Liver (tissue), 9 donors: ENCODE measurements around the gene DYNLT2. TPM values are rescaled to one million over a fixed set of nuclear protein-coding genes. Genes with fewer than 3 reads are reported as not detected.
A peak's percentile ranks its signal among the peaks of the same experiment; 100 is the strongest.

Experiments
- DNase-seq: peaks from one replicate; pipeline ENCODE4 v3.0.0-alpha.2; 2017; ENCODE audit warnings: low spot score
- H3K27ac ChIP-seq, 2 donors: one replicate each; pipeline ENCODE4 v1.7.0; 2013; ENCODE audit warnings: inconsistent platforms in 2 of 2, low read length in 2 of 2, control low read depth in 1 of 2, low read depth in 1 of 2, mild to moderate bottlenecking in 1 of 2
- H3K27me3 ChIP-seq, 4 donors: one replicate each; pipeline versions ENCODE4 v1.6.1 to v1.7.0; 2013; ENCODE audit warnings: low read length in 3 of 4, inconsistent platforms in 1 of 4, mild to moderate bottlenecking in 1 of 4, moderate library complexity in 1 of 4; ENCODE audit not compliant: control insufficient read depth in 4 of 4, insufficient read depth in 4 of 4
- H3K36me3 ChIP-seq, 4 donors: one replicate each; pipeline versions ENCODE4 v1.6.1 to v1.7.0; 2013; ENCODE audit warnings: low read length in 3 of 4, mild to moderate bottlenecking in 3 of 4, low read depth in 1 of 4, moderate library complexity in 1 of 4; ENCODE audit not compliant: control insufficient read depth in 4 of 4, insufficient read depth in 3 of 4
- H3K4me1 ChIP-seq, 4 donors: one replicate each; pipeline versions ENCODE4 v1.6.1 to v1.7.0; 2013; ENCODE audit warnings: low read length in 3 of 4, mild to moderate bottlenecking in 3 of 4, moderate library complexity in 1 of 4; ENCODE audit not compliant: control insufficient read depth in 4 of 4, insufficient read depth in 4 of 4
- H3K4me3 ChIP-seq, 3 donors: one replicate each; pipeline versions ENCODE4 v1.6.1 to v1.7.0; 2013; ENCODE audit warnings: low read length in 3 of 3, control low read depth in 1 of 3, low read depth in 1 of 3, mild to moderate bottlenecking in 1 of 3
- H3K9ac ChIP-seq, 2 donors: one replicate each; pipeline ENCODE4 v1.7.0; 2013; ENCODE audit warnings: low read length in 2 of 2, mild to moderate bottlenecking in 2 of 2, moderate library complexity in 2 of 2, control low read depth in 1 of 2, low read depth in 1 of 2
- H3K9me3 ChIP-seq, 4 donors: one replicate each; pipeline versions ENCODE4 v1.6.1 to v1.7.0; 2013; ENCODE audit warnings: low read length in 3 of 4; ENCODE audit not compliant: control insufficient read depth in 4 of 4
- CTCF ChIP-seq: fragments of 150-350 bp; IDR thresholded peaks from 2 replicates; pipeline ENCODE4 v1.5.1; 2017; ENCODE audit warnings: improper control_type of control experiment, low read depth, low read length; ENCODE audit not compliant: missing input control
- EGR1 ChIP-seq, 2 donors: IDR thresholded peaks; 2 replicates each; pipeline ENCODE4 v1.6.1; 2016 to 2018; ENCODE audit warnings: antibody characterized with exemption in 2 of 2, low read depth in 2 of 2
- FOXA1 ChIP-seq: IDR thresholded peaks from 2 replicates; pipeline ENCODE4 v1.6.1; 2016; ENCODE audit warnings: antibody characterized with exemption
- FOXA2 ChIP-seq: IDR thresholded peaks from 2 replicates; pipeline ENCODE4 v1.6.1; 2016; ENCODE audit warnings: antibody characterized with exemption
- GABPA ChIP-seq, 2 donors: IDR thresholded peaks in 1 of 2; conservative IDR thresholded peaks in 1 of 2; 2 replicates each; pipeline ENCODE4 v1.6.1; 2016; ENCODE audit warnings: antibody characterized with exemption in 2 of 2, mild to moderate bottlenecking in 1 of 2, moderate library complexity in 1 of 2
- HNF4A ChIP-seq, 2 donors: conservative IDR thresholded peaks; 2 replicates each; pipeline ENCODE4 v1.6.1; 2016; ENCODE audit warnings: antibody characterized with exemption in 2 of 2, mild to moderate bottlenecking in 2 of 2
- HNF4G ChIP-seq: IDR thresholded peaks from 2 replicates; pipeline ENCODE4 v1.6.1; 2016; ENCODE audit warnings: antibody characterized with exemption
- JUND ChIP-seq, 2 donors: IDR thresholded peaks; 2 replicates each; pipeline ENCODE4 v1.6.1; 2016; ENCODE audit warnings: antibody characterized with exemption in 2 of 2
- MAX ChIP-seq: IDR thresholded peaks from 2 replicates; pipeline ENCODE4 v1.6.1; 2016; ENCODE audit warnings: antibody characterized with exemption
- NR2F2 ChIP-seq: IDR thresholded peaks from 2 replicates; pipeline ENCODE4 v1.6.1; 2016; ENCODE audit warnings: antibody characterized with exemption
- RAD21 ChIP-seq, 2 donors: IDR thresholded peaks; 2 replicates each; pipeline ENCODE4 v1.6.1; 2016; ENCODE audit warnings: antibody characterized with exemption in 2 of 2, mild to moderate bottlenecking in 2 of 2
- REST ChIP-seq: IDR thresholded peaks from 2 replicates; pipeline ENCODE4 v1.6.1; 2016; ENCODE audit warnings: antibody characterized with exemption, mild to moderate bottlenecking
- RXRA ChIP-seq, 2 donors: IDR thresholded peaks; 2 replicates each; pipeline ENCODE4 v1.6.1; 2017 to 2018; ENCODE audit warnings: antibody characterized with exemption in 2 of 2, mild to moderate bottlenecking in 1 of 2
- SP1 ChIP-seq: IDR thresholded peaks from 2 replicates; pipeline ENCODE4 v1.6.1; 2018; ENCODE audit warnings: antibody characterized with exemption, mild to moderate bottlenecking
- TAF1 ChIP-seq: conservative IDR thresholded peaks from 2 replicates; pipeline ENCODE4 v1.6.1; 2016; ENCODE audit warnings: antibody characterized with exemption, mild to moderate bottlenecking
- YY1 ChIP-seq: IDR thresholded peaks from 2 replicates; pipeline ENCODE4 v1.6.1; 2016; ENCODE audit warnings: antibody characterized with exemption, mild to moderate bottlenecking
- WGBS: extraction: QIAGEN DNeasy Blood & Tissue Kit; methylation state at CpG from one replicate; pipeline ENCODE4 v1.1.7; 2013; 5-methylcytosine and 5-hydroxymethylcytosine counted together
- polyA plus RNA-seq, 2 donors: library from polyadenylated mRNA; stranded (reverse) in 1 of 2; unstranded in 1 of 2; fragments of 200-250 nt in 1 of 2; fragments of >200 nt in 1 of 2; fragmentation: Nextera tagmentation in 1 of 2; extraction: Ambion mirVana in 1 of 2; gene quantifications; one replicate each; pipeline versions ENCODE4 v1.2.1 to v1.2.3, GENCODE V29; 2013 to 2015
- total RNA-seq, 2 donors: library from RNA; depleted of rRNA; stranded (reverse); fragments of >200 nt; gene quantifications; one replicate each; pipeline ENCODE4 v1.2.3, GENCODE V29; 2014
- TF ChIP-seq, protein P1 (sequence below): IDR thresholded peaks from 2 replicates; pipeline ENCODE4 v1.6.1; 2016; ENCODE audit warnings: antibody characterized with exemption
- TF ChIP-seq, protein P2 (sequence below): IDR thresholded peaks from 2 replicates; pipeline ENCODE4 v1.6.1; 2016; ENCODE audit warnings: antibody characterized with exemption
- donor health status: healthy.
- donor health status: healthy.
- donor health status: healthy.
- donor health status: healthy.
- donor health status: healthy.

DYNLT2 gene
- total and polyA plus RNA-seq, 4 donors: 0.37 to 2.3 (median 1.2) TPM

DNA sequence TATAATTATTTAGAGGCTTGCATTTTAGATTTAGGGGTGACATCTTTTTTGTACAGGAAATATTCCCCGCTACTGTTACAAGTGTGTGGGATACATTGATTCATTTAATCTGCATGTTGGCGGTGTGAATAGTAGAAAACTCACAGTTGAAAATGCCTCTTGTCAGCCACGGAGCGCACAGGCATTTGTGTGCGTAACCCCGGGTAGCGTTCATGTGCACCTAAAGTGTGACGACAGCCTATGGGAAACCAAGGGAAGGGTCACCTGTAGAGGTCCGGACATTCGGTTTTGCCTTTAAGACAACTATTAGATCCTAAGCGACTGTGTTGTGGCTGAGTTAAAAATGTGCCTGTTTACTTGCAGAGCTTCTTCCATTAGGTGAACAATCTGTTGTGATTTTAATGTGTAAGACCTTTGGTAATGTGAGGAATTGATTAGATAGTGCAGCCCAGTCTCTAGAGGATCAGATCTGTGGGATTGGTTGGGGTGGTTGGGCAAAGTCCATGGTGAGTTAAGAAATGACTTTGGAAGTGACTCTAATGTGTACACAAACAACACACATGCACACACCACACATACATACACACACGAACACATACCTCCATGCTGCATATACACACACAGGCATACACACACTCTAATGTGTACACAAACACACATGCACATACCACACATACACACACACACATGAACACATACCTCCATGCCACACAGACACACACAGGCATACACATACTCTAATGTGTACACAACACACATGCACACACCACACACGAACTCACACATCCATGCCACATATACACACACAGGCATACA lies 15.8 kb upstream of the DYNLT2 start:
- Histone ChIP-seq H3K9me3 (no peaks in the 10 kb centered on the region), H3K4me1 (peaks cover 0 to 48% (median 31%) of the 10 kb centered on the region in 4 donors), H3K27ac (peak overlapping the region; percentile 75 to 81), H3K27me3 (no peaks in the 10 kb centered on the region), H3K9ac (peak overlapping the region; percentile 6 to 56), H3K4me3 (no peak overlapping the region), H3K36me3 (peaks cover 4 to 8% (median 6%) of the 10 kb centered on the region in 4 donors)
- DNase-seq: no peak
- WGBS: 40% methylated on average over 13 of the region's 13 CpGs
- TF ChIP-seq SP1 (peak; percentile 99), MAX (no peak), REST (peak; percentile 21), RXRA (IDR thresholded peaks at IDR 0.05) (peak; percentile 78 to 81), HNF4G (peak; percentile 85), NR2F2 (no peak), GABPA (IDR thresholded peaks at IDR 0.05 in 1 of 2, conservative IDR thresholded peaks at IDR 0.05 in 1 of 2) (no peak), EGR1 (IDR thresholded peaks at IDR 0.05; ENCODE audit: low read depth in 2 of 2) (no peak), JUND (IDR thresholded peaks at IDR 0.05) (peak in 1 of 2 donors; percentile 69), RAD21 (IDR thresholded peaks at IDR 0.05) (peak in 1 of 2 donors; percentile 19), FOXA2 (peak; percentile 20), FOXA1 (no peak), TAF1 (peak; percentile 54), CTCF (no peak), YY1 (no peak), HNF4A (conservative IDR thresholded peaks at IDR 0.05) (peak; percentile 93 to 95)
- TF ChIP-seq, protein P1, sequence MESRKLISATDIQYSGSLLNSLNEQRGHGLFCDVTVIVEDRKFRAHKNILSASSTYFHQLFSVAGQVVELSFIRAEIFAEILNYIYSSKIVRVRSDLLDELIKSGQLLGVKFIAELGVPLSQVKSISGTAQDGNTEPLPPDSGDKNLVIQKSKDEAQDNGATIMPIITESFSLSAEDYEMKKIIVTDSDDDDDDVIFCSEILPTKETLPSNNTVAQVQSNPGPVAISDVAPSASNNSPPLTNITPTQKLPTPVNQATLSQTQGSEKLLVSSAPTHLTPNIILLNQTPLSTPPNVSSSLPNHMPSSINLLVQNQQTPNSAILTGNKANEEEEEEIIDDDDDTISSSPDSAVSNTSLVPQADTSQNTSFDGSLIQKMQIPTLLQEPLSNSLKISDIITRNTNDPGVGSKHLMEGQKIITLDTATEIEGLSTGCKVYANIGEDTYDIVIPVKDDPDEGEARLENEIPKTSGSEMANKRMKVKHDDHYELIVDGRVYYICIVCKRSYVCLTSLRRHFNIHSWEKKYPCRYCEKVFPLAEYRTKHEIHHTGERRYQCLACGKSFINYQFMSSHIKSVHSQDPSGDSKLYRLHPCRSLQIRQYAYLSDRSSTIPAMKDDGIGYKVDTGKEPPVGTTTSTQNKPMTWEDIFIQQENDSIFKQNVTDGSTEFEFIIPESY: no peak
- TF ChIP-seq, protein P2, sequence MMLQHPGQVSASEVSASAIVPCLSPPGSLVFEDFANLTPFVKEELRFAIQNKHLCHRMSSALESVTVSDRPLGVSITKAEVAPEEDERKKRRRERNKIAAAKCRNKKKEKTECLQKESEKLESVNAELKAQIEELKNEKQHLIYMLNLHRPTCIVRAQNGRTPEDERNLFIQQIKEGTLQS: peak; percentile 44
